Measurements from ENCODE around the gene FOXO1. TPM values are rescaled to one million over a fixed set of nuclear protein-coding genes. Genes with fewer than 3 reads are reported as not detected.

Gene FOXO1
- total and polyA plus RNA-seq, 9 of the 15 experiments (the other 6 are each of a cell fraction or from before 2014, with no cell fraction given), result 0.04 to 0.73 (median 0.20) TPM

GRCh38 chr13:40581277-40581579 is 85.2 kb downstream of the FOXO1 start:
- Histone ChIP-seq H2AFZ (ENCODE audit: low read depth, low read length) (no peak overlapping the region), H4K20me1 (replicated peaks; ENCODE audit: control insufficient read depth, insufficient read depth, low read length) (no peaks in the 10 kb centered on the region), H3K36me3 (ENCODE audit: control insufficient read depth, insufficient read depth, low read length) (no peaks in the 10 kb centered on the region), H3K27ac (ENCODE audit: extremely low read depth, low read depth, low read length) (no peak overlapping the region), H3K27me3 (ENCODE audit: control insufficient read depth in 2 of 2, insufficient read depth in 2 of 2, low read length in 2 of 2) (0 out of 5 replicates have a peak, but pooled peaks cover 0 to 3% of the 10 kb centered on the region in 2 experiments), H3K4me1 (replicated peaks in 1 of 2; ENCODE audit: control insufficient read depth in 2 of 2, insufficient read depth in 2 of 2, low read length in 2 of 2) (no peaks in the 10 kb centered on the region), H3K4me3 (no peak overlapping the region), H3K4me2 (ENCODE audit: insufficient read depth, low read length) (no peak overlapping the region), H3K9me1 (ENCODE audit: control insufficient read depth, insufficient read depth, low read length) (no peaks in the 10 kb centered on the region), H3K79me2 (ENCODE audit: control insufficient read depth, insufficient read depth, low read length) (no peaks in the 10 kb centered on the region), H3K9me3 (replicated peaks; ENCODE audit: control insufficient read depth, insufficient read depth, low read depth, low read length) (no peaks in the 10 kb centered on the region), H3K9ac (ENCODE audit: insufficient read depth in 1 of 2, low read depth in 2 of 2, low read length in 2 of 2) (no peak overlapping the region)
- DNase-seq (ENCODE audit: extremely low read depth in 1 of 4, low spot score in 3 of 4), result no peak
- CTCF ChIA-PET (ENCODE audit: low intra/inter-chr PET ratio), result no interaction called here
- TF ChIP-seq ZSCAN32 (CRISPR knock-in tag; IDR thresholded peaks at IDR 0.05) (no peak), ZNF212 (CRISPR knock-in tag; IDR thresholded peaks at IDR 0.05) (no peak), PRPF4 (IDR thresholded peaks at IDR 0.05; ENCODE audit: insufficient read depth, low read depth, low read length, poor library complexity, severe bottlenecking) (no peak), NFRKB (IDR thresholded peaks at IDR 0.05; ENCODE audit: low read depth) (no peak)
- WGBS (ENCODE audit: insufficient coverage, low coverage, missing lambda C conversion rate), result 0% methylated on average over 1 of the region's 1 CpG
- POLR2A ChIA-PET, result no interaction called here
- in situ Hi-C loops (cut with MboI) (no loop called here), intact Hi-C loops (cut with micrococcal nuclease) (no loop called here)
- no peak for ATAC-seq
- FAIRE-seq, result no peak
- no TSS peak for BruUV-seq (replicated peaks)

GRCh38 chr13:40580566-40581276 is 85.7 kb downstream of the FOXO1 start:
- intact Hi-C loops (cut with micrococcal nuclease), result no loop called here
- H3K9ac ChIP-seq (ENCODE audit: insufficient read depth in 1 of 2, low read depth in 2 of 2, low read length in 2 of 2), result no peak overlapping the region

More at GRCh38 chr13:40580566-40581276, 85.7 kb downstream of the FOXO1 start:
- in situ Hi-C loops (cut with MboI), result no loop called here
- Histone ChIP-seq H3K27ac (ENCODE audit: extremely low read depth, low read depth, low read length) (no peak overlapping the region), H4K20me1 (replicated peaks; ENCODE audit: control insufficient read depth, insufficient read depth, low read length) (no peaks in the 10 kb centered on the region), H2AFZ (ENCODE audit: low read depth, low read length) (no peak overlapping the region), H3K9me1 (ENCODE audit: control insufficient read depth, insufficient read depth, low read length) (no peaks in the 10 kb centered on the region), H3K4me2 (ENCODE audit: insufficient read depth, low read length) (no peak overlapping the region), H3K27me3 (ENCODE audit: control insufficient read depth in 2 of 2, insufficient read depth in 2 of 2, low read length in 2 of 2) (0 out of 5 replicates have a peak, but pooled peaks cover 0 to 3% of the 10 kb centered on the region in 2 experiments), H3K9me3 (replicated peaks; ENCODE audit: control insufficient read depth, insufficient read depth, low read depth, low read length) (no peaks in the 10 kb centered on the region), H3K36me3 (ENCODE audit: control insufficient read depth, insufficient read depth, low read length) (no peaks in the 10 kb centered on the region), H3K4me3 (no peak overlapping the region), H3K79me2 (ENCODE audit: control insufficient read depth, insufficient read depth, low read length) (no peaks in the 10 kb centered on the region), H3K4me1 (replicated peaks in 1 of 2; ENCODE audit: control insufficient read depth in 2 of 2, insufficient read depth in 2 of 2, low read length in 2 of 2) (no peaks in the 10 kb centered on the region)
- FAIRE-seq, result no peak
- CTCF ChIA-PET (ENCODE audit: low intra/inter-chr PET ratio), result no interaction called here
- TF ChIP-seq ATF3 (IDR thresholded peaks at IDR 0.05) (no peak), ATF3 (CRISPR knock-in tag; conservative IDR thresholded peaks at IDR 0.05) (no peak), ZSCAN32 (CRISPR knock-in tag; IDR thresholded peaks at IDR 0.05) (no peak)
- POLR2A ChIA-PET, result no interaction called here
- no TSS peak for BruUV-seq (replicated peaks)
- ATAC-seq, result no peak
- no peak for DNase-seq (ENCODE audit: extremely low read depth in 1 of 4, low spot score in 3 of 4)
- 1% methylated on average over 7 of the region's 7 CpGs for WGBS (ENCODE audit: insufficient coverage, low coverage, missing lambda C conversion rate)
